GM12878 (cell line): Measurements from ENCODE around the gene ZNF566. TPM values are rescaled to one million over a fixed set of nuclear protein-coding genes. Genes with fewer than 3 reads are reported as not detected.
A peak's percentile ranks its signal among the peaks of the same experiment; 100 is the strongest.

ENCODE experiments used
- ATF2 ChIP-seq: IDR thresholded peaks from 2 replicates; pipeline ENCODE4 v1.6.1; 2012; ENCODE audit warnings: low read length, inconsistent platforms
- BHLHE40 ChIP-seq, 2 experiments: fragments of 450-650 bp in 1 of 2; IDR thresholded peaks; 2 replicates each; pipeline ENCODE4 v1.6.1; 2011 to 2017; ENCODE audit warnings: low read depth in 2 of 2, borderline replicate concordance in 1 of 2, improper control_type of control experiment in 1 of 2, low read length in 1 of 2, mild to moderate bottlenecking in 1 of 2
- BRCA1 ChIP-seq: IDR thresholded peaks from 2 replicates; pipeline ENCODE4 v1.6.1; 2011; ENCODE audit warnings: low read depth, low read length, improper control_type of control experiment
- E2F8 ChIP-seq: fragments of 450-650 bp; IDR thresholded peaks from 2 replicates; pipeline ENCODE4 v1.6.1; 2018; ENCODE audit warnings: mild to moderate bottlenecking, low read depth, moderate library complexity; ENCODE audit not compliant: partially characterized antibody
- FOXM1 ChIP-seq: IDR thresholded peaks from 2 replicates; pipeline ENCODE4 v1.6.1; 2012; ENCODE audit warnings: low read depth, mild to moderate bottlenecking, inconsistent platforms, low read length, moderate library complexity
- GATAD2B ChIP-seq: fragments of 450-650 bp; conservative IDR thresholded peaks from 2 replicates; pipeline ENCODE4 v1.6.1; 2017; ENCODE audit warnings: low read depth, mild to moderate bottlenecking, moderate library complexity
- IRF5 ChIP-seq: fragments of 450-650 bp; IDR thresholded peaks from 2 replicates; pipeline ENCODE4 v1.6.1; 2017; ENCODE audit warnings: borderline replicate concordance
- MEF2B ChIP-seq: fragments of 450-650 bp; IDR thresholded peaks from 2 replicates; pipeline ENCODE4 v1.6.1; 2018; ENCODE audit warnings: mild to moderate bottlenecking, moderate library complexity; ENCODE audit not compliant: partially characterized antibody, poor library complexity, severe bottlenecking
- MTA2 ChIP-seq: fragments of 450-650 bp; IDR thresholded peaks from 2 replicates; pipeline ENCODE4 v1.6.1; 2016; ENCODE audit warnings: low read depth, mild to moderate bottlenecking, moderate library complexity
- MYB ChIP-seq: fragments of 150-350 bp; IDR thresholded peaks from 2 replicates; pipeline ENCODE4 v1.6.1; 2014; ENCODE audit warnings: mild to moderate bottlenecking, low read depth, low read length, borderline replicate concordance
- NFIC ChIP-seq: IDR thresholded peaks from 2 replicates; pipeline ENCODE4 v1.6.1; 2012; ENCODE audit warnings: low read depth, mild to moderate bottlenecking, inconsistent platforms, low read length, moderate library complexity
- NFYA ChIP-seq: IDR thresholded peaks from 2 replicates; pipeline ENCODE4 v1.6.1; 2011; ENCODE audit warnings: low read depth, mild to moderate bottlenecking, low read length, improper control_type of control experiment, borderline replicate concordance
- NR2F1 ChIP-seq: fragments of 450-650 bp; conservative IDR thresholded peaks from 2 replicates; pipeline ENCODE4 v1.6.1; 2017; ENCODE audit warnings: mild to moderate bottlenecking
- POLR2A ChIP-seq: IDR thresholded peaks from 2 replicates; pipeline ENCODE4 v1.6.1; 2011; ENCODE audit warnings: low read depth, mild to moderate bottlenecking, low read length
- POLR2AphosphoS2 ChIP-seq: IDR thresholded peaks from 2 replicates; pipeline ENCODE4 v1.6.1; 2011; ENCODE audit warnings: low read depth, mild to moderate bottlenecking, low read length, improper control_type of control experiment, moderate library complexity
- SIX5 ChIP-seq: IDR thresholded peaks from 2 replicates; pipeline ENCODE4 v1.6.1; 2011; ENCODE audit warnings: mild to moderate bottlenecking, low read depth, low read length, moderate library complexity; ENCODE audit not compliant: severe bottlenecking
- SMAD5 ChIP-seq: IDR thresholded peaks from 2 replicates; pipeline ENCODE4 v1.6.1; 2016; ENCODE audit warnings: antibody characterized with exemption, low read depth
- SMARCA5 ChIP-seq: fragments of 450-650 bp; IDR thresholded peaks from 2 replicates; pipeline ENCODE4 v1.6.1; 2017; ENCODE audit warnings: mild to moderate bottlenecking
- STAT1 ChIP-seq: fragments of 450-650 bp; conservative IDR thresholded peaks from 2 replicates; pipeline ENCODE4 v1.6.1; 2014; ENCODE audit warnings: antibody characterized with exemption, mild to moderate bottlenecking
- TCF3 ChIP-seq: IDR thresholded peaks from 2 replicates; pipeline ENCODE4 v1.6.1; 2012; ENCODE audit warnings: low read depth, mild to moderate bottlenecking, low read length, borderline replicate concordance; ENCODE audit not compliant: insufficient read depth
- ZNF207 ChIP-seq: fragments of 450-650 bp; IDR thresholded peaks from 2 replicates; pipeline ENCODE4 v1.6.1; 2014; ENCODE audit warnings: antibody characterized with exemption, mild to moderate bottlenecking, borderline replicate concordance
- ZSCAN29 ChIP-seq: fragments of 450-650 bp; IDR thresholded peaks from 2 replicates; pipeline ENCODE4 v1.6.1; 2017; ENCODE audit warnings: mild to moderate bottlenecking, moderate library complexity
- polyA plus RNA-seq, 11 experiments: library from polyadenylated mRNA; depleted of rRNA in 4 of 11; unstranded in 6 of 11; stranded (reverse) in 5 of 11; fragments of >200 nt; fragmentation: Nextera tagmentation in 4 of 11; fragmentation: Illumina TruSeq in 1 of 11; extraction: Ambion mirVana in 4 of 11; extraction: Trizol in 1 of 11; gene quantifications; 1 replicate in 1 of 11; 2 replicates in 10 of 11; pipeline versions ENCODE4 v1.2.1 to v1.2.3, GENCODE V29; 2011 to 2016; ENCODE audit warnings: inconsistent platforms in 2 of 11, missing spikeins in 2 of 11, low read depth in 1 of 11
- total RNA-seq, 4 experiments: library from RNA; depleted of rRNA in 3 of 4; stranded (reverse); fragments of >200 nt in 3 of 4; fragmentation: Illumina TruSeq in 1 of 4; extraction: Trizol in 1 of 4; gene quantifications; 2 replicates each; pipeline versions ENCODE4 v1.2.1 to v1.2.3, GENCODE V29; 2013 to 2021
- TF ChIP-seq, protein P1 (sequence below): fragments of 450-650 bp; conservative IDR thresholded peaks from 2 replicates; pipeline ENCODE4 v1.6.1; 2017; ENCODE audit warnings: mild to moderate bottlenecking, moderate library complexity

Gene ZNF566
- total and polyA plus RNA-seq, 10 of the 15 experiments (the other 5 are each of a cell fraction or from before 2014, with no cell fraction given) = 2.5 to 5.8 (median 3.9) TPM

GRCh38 chr19:36489920-36490415 lies 607 bp upstream of the ZNF566 start (continued):
- no peak for TF ChIP-seq BRCA1
- TF ChIP-seq ZSCAN29 = no peak
- no peak for TF ChIP-seq MEF2B
- TF ChIP-seq MYB = no peak
- no peak for TF ChIP-seq POLR2AphosphoS2
- no peak for TF ChIP-seq SMARCA5
- TF ChIP-seq POLR2A = peak; percentile 27
- no peak for TF ChIP-seq ATF2
- no peak for TF ChIP-seq STAT1
- no peak for TF ChIP-seq E2F8
- TF ChIP-seq NFIC = no peak
- no peak for TF ChIP-seq NFYA
- peak; percentile 61 for TF ChIP-seq SIX5
- TF ChIP-seq GATAD2B = peak; percentile 19; the same call in 1 of the 2 replicates
- TF ChIP-seq BHLHE40 (IDR thresholded peaks at IDR 0.05; ENCODE audit: borderline replicate concordance in 1 of 2, low read depth in 2 of 2, low read length in 1 of 2) = no peak
- TF ChIP-seq TCF3 = 0 out of 2 replicates have a peak, but pooled peaks have one; percentile 55
- TF ChIP-seq, protein P1, sequence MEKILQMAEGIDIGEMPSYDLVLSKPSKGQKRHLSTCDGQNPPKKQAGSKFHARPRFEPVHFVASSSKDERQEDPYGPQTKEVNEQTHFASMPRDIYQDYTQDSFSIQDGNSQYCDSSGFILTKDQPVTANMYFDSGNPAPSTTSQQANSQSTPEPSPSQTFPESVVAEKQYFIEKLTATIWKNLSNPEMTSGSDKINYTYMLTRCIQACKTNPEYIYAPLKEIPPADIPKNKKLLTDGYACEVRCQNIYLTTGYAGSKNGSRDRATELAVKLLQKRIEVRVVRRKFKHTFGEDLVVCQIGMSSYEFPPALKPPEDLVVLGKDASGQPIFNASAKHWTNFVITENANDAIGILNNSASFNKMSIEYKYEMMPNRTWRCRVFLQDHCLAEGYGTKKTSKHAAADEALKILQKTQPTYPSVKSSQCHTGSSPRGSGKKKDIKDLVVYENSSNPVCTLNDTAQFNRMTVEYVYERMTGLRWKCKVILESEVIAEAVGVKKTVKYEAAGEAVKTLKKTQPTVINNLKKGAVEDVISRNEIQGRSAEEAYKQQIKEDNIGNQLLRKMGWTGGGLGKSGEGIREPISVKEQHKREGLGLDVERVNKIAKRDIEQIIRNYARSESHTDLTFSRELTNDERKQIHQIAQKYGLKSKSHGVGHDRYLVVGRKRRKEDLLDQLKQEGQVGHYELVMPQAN = no peak
- TF ChIP-seq ZNF207 = no peak
- TF ChIP-seq MTA2 = no peak; the same call in 1 of the 2 replicates
- TF ChIP-seq IRF5 = no peak
- TF ChIP-seq NR2F1 = no peak
- TF ChIP-seq SMAD5 = peak; percentile 71
- no peak for TF ChIP-seq FOXM1
